HUES64 (cell line): ENCODE measurements around the gene DNAH12.

Experiments
- H3K27ac ChIP-seq: 2 replicates; pipeline ENCODE4 v1.7.0; 2013; ENCODE audit warnings: low read depth, low read length, inconsistent platforms
- H3K27me3 ChIP-seq: 2 replicates; pipeline ENCODE4 v1.6.1; 2013; ENCODE audit warnings: mild to moderate bottlenecking, low read length; ENCODE audit not compliant: insufficient read depth
- H3K36me3 ChIP-seq: 2 replicates; pipeline ENCODE4 v1.6.1; 2013; ENCODE audit warnings: mild to moderate bottlenecking, low read length; ENCODE audit not compliant: insufficient read depth
- H3K4me1 ChIP-seq: 2 replicates; pipeline ENCODE4 v1.6.1; 2013; ENCODE audit warnings: mild to moderate bottlenecking, low read length, moderate library complexity; ENCODE audit not compliant: insufficient read depth
- H3K4me3 ChIP-seq: 2 replicates; pipeline ENCODE4 v1.5.1; 2013; ENCODE audit warnings: mild to moderate bottlenecking, low read length, moderate library complexity
- H3K9ac ChIP-seq: 2 replicates; pipeline ENCODE4 v1.6.1; 2013; ENCODE audit warnings: mild to moderate bottlenecking, low read depth, low read length
- H3K9me3 ChIP-seq: 2 replicates; pipeline ENCODE4 v1.6.1; 2013; ENCODE audit warnings: low read depth, low read length; ENCODE audit not compliant: insufficient read depth
- WGBS: fragments of 150-250, 120-280 bp; methylation state at CpG from one replicate; pipeline ENCODE4 v1.1.7; 2013; ENCODE audit warnings: missing lambda C conversion rate; 5-methylcytosine and 5-hydroxymethylcytosine counted together

Gene DNAH12

GRCh38 chr3:57409471-57409870, 134.7 kb downstream of the DNAH12 start:
- H3K27ac ChIP-seq: no peak overlapping the region
- no peak overlapping the region for H3K4me3 ChIP-seq
- no peaks in the 10 kb centered on the region for H3K4me1 ChIP-seq
- 90% methylated on average over 2 of the region's 2 CpGs for WGBS
- H3K9ac ChIP-seq: no peak overlapping the region
- no peaks in the 10 kb centered on the region for H3K27me3 ChIP-seq
- H3K9me3 ChIP-seq: no peaks in the 10 kb centered on the region
- H3K36me3 ChIP-seq: no peaks in the 10 kb centered on the region

- Histone ChIP-seq H3K27me3 (no peaks in the 10 kb centered on the region), H3K9ac (no peak overlapping the region), H3K9me3 (no peaks in the 10 kb centered on the region), H3K27ac (no peak overlapping the region), H3K4me3 (no peak overlapping the region), H3K4me1 (no peaks in the 10 kb centered on the region), H3K36me3 (no peaks in the 10 kb centered on the region)
- 89% methylated on average over 5 of the region's 5 CpGs for WGBS
These were observed 141.5 kb downstream of the DNAH12 start for GRCh38 chr3:57402675-57403074.

GRCh38 chr3:57397175-57398026, 146.7 kb downstream of the DNAH12 start:
- no peak overlapping the region for H3K9ac ChIP-seq

GRCh38 chr3:57393977-57394376, 150.2 kb downstream of the DNAH12 start:
- H3K27me3 ChIP-seq: no peaks in the 10 kb centered on the region
- no peak overlapping the region for H3K4me3 ChIP-seq
- no peaks in the 10 kb centered on the region for H3K9me3 ChIP-seq
- H3K36me3 ChIP-seq: no peaks in the 10 kb centered on the region
- H3K9ac ChIP-seq: no peak overlapping the region
- no peak overlapping the region for H3K27ac ChIP-seq
- 96% methylated on average over 3 of the region's 3 CpGs for WGBS
- H3K4me1 ChIP-seq: no peaks in the 10 kb centered on the region

More at GRCh38 chr3:57397175-57398026, 146.7 kb downstream of the DNAH12 start:
- Histone ChIP-seq H3K27ac (no peak overlapping the region), H3K9me3 (no peaks in the 10 kb centered on the region), H3K27me3 (no peaks in the 10 kb centered on the region), H3K4me3 (no peak overlapping the region), H3K36me3 (no peaks in the 10 kb centered on the region), H3K4me1 (no peaks in the 10 kb centered on the region)
- WGBS: 24% methylated on average over 3 of the region's 3 CpGs

- Histone ChIP-seq H3K9ac (no peak overlapping the region), H3K36me3 (no peaks in the 10 kb centered on the region), H3K27me3 (no peaks in the 10 kb centered on the region), H3K27ac (no peak overlapping the region), H3K9me3 (no peaks in the 10 kb centered on the region), H3K4me1 (no peaks in the 10 kb centered on the region), H3K4me3 (no peak overlapping the region)
- 92% methylated on average over 5 of the region's 5 CpGs for WGBS
These were observed 152.4 kb downstream of the DNAH12 start for GRCh38 chr3:57391767-57392166.

GRCh38 chr3:57389271-57389670, 154.9 kb downstream of the DNAH12 start:
- no peak overlapping the region for H3K4me3 ChIP-seq
- no peak overlapping the region for H3K27ac ChIP-seq
- no peaks in the 10 kb centered on the region for H3K36me3 ChIP-seq
- H3K4me1 ChIP-seq: no peaks in the 10 kb centered on the region
- H3K9me3 ChIP-seq: no peaks in the 10 kb centered on the region
- H3K9ac ChIP-seq: no peak overlapping the region
- 93% methylated on average over 2 of the region's 2 CpGs for WGBS
- H3K27me3 ChIP-seq: no peaks in the 10 kb centered on the region

GRCh38 chr3:57386307-57386706, 157.8 kb downstream of the DNAH12 start:
- H3K27ac ChIP-seq: no peak overlapping the region
- H3K36me3 ChIP-seq: no peaks in the 10 kb centered on the region
- H3K9me3 ChIP-seq: no peaks in the 10 kb centered on the region
- WGBS: 97% methylated on average over 4 of the region's 4 CpGs
- H3K9ac ChIP-seq: no peak overlapping the region
- no peaks in the 10 kb centered on the region for H3K27me3 ChIP-seq
- 0 out of 2 replicates have a peak, but pooled peaks cover 3% of the 10 kb centered on the region for H3K4me1 ChIP-seq
- H3K4me3 ChIP-seq: no peak overlapping the region

GRCh38 chr3:57385498-57385897, 158.6 kb downstream of the DNAH12 start:
- Histone ChIP-seq H3K27ac (no peak overlapping the region), H3K9me3 (no peaks in the 10 kb centered on the region), H3K27me3 (no peaks in the 10 kb centered on the region), H3K4me3 (no peak overlapping the region), H3K9ac (no peak overlapping the region), H3K4me1 (0 out of 2 replicates have a peak, but pooled peaks cover 3% of the 10 kb centered on the region), H3K36me3 (no peaks in the 10 kb centered on the region)
- 91% methylated on average over 5 of the region's 5 CpGs for WGBS

GRCh38 chr3:57383838-57384237, 160.3 kb downstream of the DNAH12 start:
- Histone ChIP-seq H3K4me3 (no peak overlapping the region), H3K4me1 (0 out of 2 replicates have a peak, but pooled peaks cover 3% of the 10 kb centered on the region), H3K9me3 (no peaks in the 10 kb centered on the region), H3K9ac (no peak overlapping the region), H3K36me3 (no peaks in the 10 kb centered on the region), H3K27ac (no peak overlapping the region), H3K27me3 (no peaks in the 10 kb centered on the region)
- WGBS: 89% methylated on average over 2 of the region's 2 CpGs

- H3K4me3 ChIP-seq: no peak overlapping the region
- 76% methylated on average over 2 of the region's 2 CpGs for WGBS
These were observed 160.7 kb downstream of the DNAH12 start for GRCh38 chr3:57383406-57383805.

GRCh38 chr3:57382933-57383332, 161.2 kb downstream of the DNAH12 start:
- Histone ChIP-seq H3K36me3 (no peaks in the 10 kb centered on the region), H3K4me1 (peaks cover 10% of the 10 kb centered on the region; the same call in 1 of the 2 replicates), H3K4me3 (no peak overlapping the region), H3K27me3 (no peaks in the 10 kb centered on the region), H3K9me3 (no peaks in the 10 kb centered on the region), H3K27ac (no peak overlapping the region), H3K9ac (no peak overlapping the region)
- WGBS: 75% methylated on average over 2 of the region's 2 CpGs

More at GRCh38 chr3:57383406-57383805, 160.7 kb downstream of the DNAH12 start:
- H3K9me3 ChIP-seq: no peaks in the 10 kb centered on the region
- H3K9ac ChIP-seq: no peak overlapping the region
- H3K27ac ChIP-seq: no peak overlapping the region
- H3K4me1 ChIP-seq: peaks cover 5% of the 10 kb centered on the region; the same call in 1 of the 2 replicates
- no peaks in the 10 kb centered on the region for H3K36me3 ChIP-seq
- no peaks in the 10 kb centered on the region for H3K27me3 ChIP-seq
